Body of pancreas (tissue), 4 donors: Measurements from ENCODE around the gene SLX4.

Experiments
- POLR2A ChIP-seq, 3 donors: fragments of 450-650 bp; IDR thresholded peaks; one replicate each; pipeline ENCODE4 v1.6.1; 2016; ENCODE audit warnings: antibody characterized with exemption in 3 of 3, mild to moderate bottlenecking in 2 of 3
- TF ChIP-seq, protein P1 (sequence below), 7 experiments: fragments of 450-650 bp in 4 of 7; fragments of 200-600 bp in 3 of 7; sonication (generic) in 3 of 7; IDR thresholded peaks; one replicate each; pipeline ENCODE4 v1.5.1; 2016 to 2019; ENCODE audit warnings: antibody characterized with exemption in 7 of 7

DNA sequence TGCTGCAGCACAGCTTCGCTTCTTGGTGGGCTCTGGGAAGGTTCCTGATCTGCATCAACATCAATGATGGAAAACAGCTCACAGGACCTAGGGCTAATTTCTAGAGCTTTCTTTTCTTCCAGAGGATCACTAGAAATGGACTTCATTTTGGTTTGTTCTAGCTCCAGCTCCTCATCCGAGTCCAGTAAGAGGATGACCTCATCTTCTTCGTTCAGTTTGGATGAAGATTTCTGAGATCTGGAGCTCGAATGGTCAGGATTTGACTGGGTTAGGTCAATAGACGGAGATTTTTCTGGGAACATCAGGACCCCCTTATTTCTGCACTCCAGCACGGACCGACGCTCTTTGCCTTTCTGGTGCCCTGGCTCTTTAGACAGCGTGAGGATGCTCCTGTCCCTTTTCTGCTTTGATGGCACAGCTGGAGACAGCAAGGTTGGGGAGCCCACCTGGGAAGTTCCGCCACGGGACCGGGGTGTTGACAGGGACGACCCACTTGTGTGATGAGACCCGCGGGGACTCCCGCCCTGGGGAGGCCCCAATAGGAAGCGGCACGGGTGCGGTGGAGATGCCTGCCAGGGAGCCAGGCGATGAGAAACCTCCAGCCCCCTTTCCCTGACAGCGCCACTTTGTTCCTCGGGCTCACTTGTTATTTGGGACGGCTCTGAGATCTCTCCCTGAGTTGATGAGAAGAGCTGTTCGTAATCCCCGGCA, 21.3 kb downstream of the SLX4 start:
- TF ChIP-seq, protein P1, sequence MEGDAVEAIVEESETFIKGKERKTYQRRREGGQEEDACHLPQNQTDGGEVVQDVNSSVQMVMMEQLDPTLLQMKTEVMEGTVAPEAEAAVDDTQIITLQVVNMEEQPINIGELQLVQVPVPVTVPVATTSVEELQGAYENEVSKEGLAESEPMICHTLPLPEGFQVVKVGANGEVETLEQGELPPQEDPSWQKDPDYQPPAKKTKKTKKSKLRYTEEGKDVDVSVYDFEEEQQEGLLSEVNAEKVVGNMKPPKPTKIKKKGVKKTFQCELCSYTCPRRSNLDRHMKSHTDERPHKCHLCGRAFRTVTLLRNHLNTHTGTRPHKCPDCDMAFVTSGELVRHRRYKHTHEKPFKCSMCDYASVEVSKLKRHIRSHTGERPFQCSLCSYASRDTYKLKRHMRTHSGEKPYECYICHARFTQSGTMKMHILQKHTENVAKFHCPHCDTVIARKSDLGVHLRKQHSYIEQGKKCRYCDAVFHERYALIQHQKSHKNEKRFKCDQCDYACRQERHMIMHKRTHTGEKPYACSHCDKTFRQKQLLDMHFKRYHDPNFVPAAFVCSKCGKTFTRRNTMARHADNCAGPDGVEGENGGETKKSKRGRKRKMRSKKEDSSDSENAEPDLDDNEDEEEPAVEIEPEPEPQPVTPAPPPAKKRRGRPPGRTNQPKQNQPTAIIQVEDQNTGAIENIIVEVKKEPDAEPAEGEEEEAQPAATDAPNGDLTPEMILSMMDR (IDR thresholded peaks at IDR 0.05) = no peak
- TF ChIP-seq POLR2A (IDR thresholded peaks at IDR 0.05) = no peak
